Measurements from ENCODE around the gene LURAP1L. TPM values are rescaled to one million over a fixed set of nuclear protein-coding genes. Genes with fewer than 3 reads are reported as not detected.

LURAP1L gene, protein sequence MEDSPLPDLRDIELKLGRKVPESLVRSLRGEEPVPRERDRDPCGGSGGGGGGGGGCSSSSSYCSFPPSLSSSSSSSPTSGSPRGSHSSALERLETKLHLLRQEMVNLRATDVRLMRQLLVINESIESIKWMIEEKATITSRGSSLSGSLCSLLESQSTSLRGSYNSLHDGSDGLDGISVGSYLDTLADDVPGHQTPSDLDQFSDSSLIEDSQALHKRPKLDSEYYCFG
- not detected for total RNA-seq
- total RNA-seq (2013), result 0.22 TPM
- 0 to 0.06 (median 0) reads per million in 29 experiments for total RNA-seq

DNA sequence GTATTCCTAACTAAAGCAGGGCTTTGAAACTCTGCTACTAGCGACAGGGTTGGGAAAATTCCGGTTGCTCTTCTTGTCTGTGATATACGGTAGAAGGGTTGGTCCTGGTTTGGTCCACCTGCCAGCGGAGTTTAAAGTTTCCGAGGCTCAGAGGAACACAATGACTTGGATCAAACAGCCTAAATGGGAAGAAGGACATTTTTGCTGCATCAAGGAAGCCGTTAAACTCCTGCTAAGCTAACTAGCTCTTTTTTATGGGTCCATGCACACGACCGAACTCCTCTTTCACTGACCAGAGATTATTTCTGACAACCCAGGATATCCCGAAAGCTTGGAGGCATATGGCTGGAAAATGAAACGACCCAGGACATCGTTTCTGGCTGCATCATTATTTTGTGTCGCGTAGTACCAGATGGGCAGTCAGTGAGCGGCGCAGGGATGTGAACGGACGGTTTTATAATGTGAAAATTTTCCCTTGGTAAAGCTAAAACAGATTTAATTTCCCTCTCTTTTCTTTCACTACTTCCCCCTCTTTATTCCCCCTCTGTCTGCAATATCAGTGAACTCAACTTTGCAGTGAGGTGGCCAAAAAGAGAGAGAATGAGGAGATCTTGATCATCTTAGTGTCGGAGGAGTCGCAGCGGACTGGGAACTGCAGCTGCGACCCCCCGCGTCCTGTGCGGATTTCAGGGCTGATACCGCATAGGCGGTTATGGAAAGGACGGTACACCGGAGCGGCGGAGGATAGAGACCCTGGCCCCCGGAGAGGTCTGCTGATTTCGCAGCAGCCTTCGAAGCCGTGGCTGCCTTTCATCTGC, at the start of gene LURAP1L:
Gene LURAP1L, plus strand, starts transcription at position 160 of the 818 bp plus-strand sequence. CDS start 696 bp downstream, outside the sequence.
- Mint-ChIP-seq H3K4me3 (no peak within 1 kb of the TSS), H3K4me1 (peaks cover 0 to 7% (median 6%) of the 10 kb centered on the region in 3 donors), H3K27me3 (peaks cover 17 to 20% of the 10 kb centered on the region in 2 donors), H3K27ac (no peak within 1 kb of the TSS), H3K36me3 (no peaks in the 10 kb centered on the region), H3K9me3 (peaks cover 0 to 3% (median under 1%) of the 10 kb centered on the region in 3 donors)
- Histone ChIP-seq H3K27ac (ENCODE audit: low read length) (no peak within 1 kb of the TSS), H3K4me1 (ENCODE audit: control insufficient read depth in 1 of 2, extremely low read depth in 1 of 2, insufficient read depth in 2 of 2, low read length in 2 of 2) (no peaks in the 10 kb centered on the region), H3K4me3 (ENCODE audit: control insufficient read depth in 1 of 2, extremely low read depth in 1 of 2, low read length in 1 of 2) (no peak within 1 kb of the TSS), H3K36me3 (ENCODE audit: control insufficient read depth in 2 of 2, extremely low read depth in 1 of 2, insufficient read depth in 1 of 2, low read length in 1 of 2) (no peaks in the 10 kb centered on the region), H3K27me3 (replicated peaks in 1 of 2; ENCODE audit: control insufficient read depth in 2 of 2, extremely low read depth in 1 of 2, insufficient read depth in 2 of 2, low read length in 1 of 2) (peaks cover 7 to 17% of the 10 kb centered on the region in 2 experiments), H3K9me3 (no peaks in the 10 kb centered on the region)
- 3% methylated on average over 23 of the region's 34 CpGs for WGBS (ENCODE audit: insufficient coverage)
- ChIA-PET POLR2A (interaction anchor here in 1 of 2 donors (0.6 kb wide), 1 partner anchor 11 kb away, joined by 4 read pairs; no protein-coding TSS in a partner anchor), CTCF (no interaction called here)
- no peak for ATAC-seq (replicated peaks in 1 of 4)
- no peak for DNase-seq

DNA sequence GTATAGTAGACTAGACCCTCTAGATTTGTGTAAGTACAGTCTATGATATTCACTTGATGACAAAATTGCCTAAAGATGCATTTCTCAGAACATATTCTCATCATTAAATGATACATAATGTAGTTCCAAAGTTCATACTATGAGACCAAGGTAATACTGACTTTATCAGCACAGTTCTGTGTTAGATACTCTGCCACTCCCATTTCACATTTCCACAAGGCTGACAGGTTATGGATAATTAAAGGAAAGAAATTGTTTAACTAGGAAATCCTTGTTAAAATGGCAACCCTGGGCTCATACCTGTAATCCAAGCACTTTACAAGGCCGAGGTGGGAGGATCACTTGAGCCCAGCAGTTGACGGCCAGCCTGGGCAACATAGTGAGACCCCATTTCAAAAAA, 48.0 kb upstream of the LURAP1L start:
- H3K4me1 ChIP-seq (ENCODE audit: control insufficient read depth in 1 of 2, extremely low read depth in 1 of 2, insufficient read depth in 2 of 2, low read length in 2 of 2), result no peaks in the 10 kb centered on the region
- no peak for ATAC-seq (replicated peaks in 1 of 4)
- ChIA-PET CTCF (no interaction called here), POLR2A (no interaction called here)
- Mint-ChIP-seq H3K36me3 (no peaks in the 10 kb centered on the region), H3K9me3 (peaks cover 11 to 20% (median 15%) of the 10 kb centered on the region in 3 donors), H3K27me3 (no peaks in the 10 kb centered on the region), H3K27ac (no peak overlapping the region), H3K4me1 (no peaks in the 10 kb centered on the region), H3K4me3 (no peak overlapping the region)
- 80% methylated on average over 2 of the region's 2 CpGs for WGBS (ENCODE audit: insufficient coverage)
- H3K36me3 ChIP-seq (ENCODE audit: control insufficient read depth in 2 of 2, extremely low read depth in 1 of 2, insufficient read depth in 1 of 2, low read length in 1 of 2), result no peaks in the 10 kb centered on the region
- no peak overlapping the region for H3K27ac ChIP-seq (ENCODE audit: low read length)
- DNase-seq, result no peak
- H3K4me3 ChIP-seq (ENCODE audit: control insufficient read depth in 1 of 2, extremely low read depth in 1 of 2, low read length in 1 of 2), result no peak overlapping the region
- no peaks in the 10 kb centered on the region for H3K9me3 ChIP-seq
- H3K27me3 ChIP-seq (replicated peaks in 1 of 2; ENCODE audit: control insufficient read depth in 2 of 2, extremely low read depth in 1 of 2, insufficient read depth in 2 of 2, low read length in 1 of 2), result no peaks in the 10 kb centered on the region

GRCh38 chr9:12730198-12730597, 44.6 kb upstream of the LURAP1L start:
- ATAC-seq (replicated peaks in 1 of 4) (no peak), DNase-seq (no peak)
- Mint-ChIP-seq H3K4me3 (no peak overlapping the region), H3K27me3 (no peaks in the 10 kb centered on the region), H3K9me3 (peaks cover 14 to 19% (median 15%) of the 10 kb centered on the region in 3 donors), H3K36me3 (no peaks in the 10 kb centered on the region), H3K4me1 (no peaks in the 10 kb centered on the region), H3K27ac (no peak overlapping the region)
- no peak overlapping the region for H3K27ac ChIP-seq (ENCODE audit: low read length)
- H3K36me3 ChIP-seq (ENCODE audit: control insufficient read depth in 2 of 2, extremely low read depth in 1 of 2, insufficient read depth in 1 of 2, low read length in 1 of 2), result no peaks in the 10 kb centered on the region
- CTCF ChIA-PET, result no interaction called here
- no peaks in the 10 kb centered on the region for H3K4me1 ChIP-seq (ENCODE audit: control insufficient read depth in 1 of 2, extremely low read depth in 1 of 2, insufficient read depth in 2 of 2, low read length in 2 of 2)
- no peaks in the 10 kb centered on the region for H3K27me3 ChIP-seq (replicated peaks in 1 of 2; ENCODE audit: control insufficient read depth in 2 of 2, extremely low read depth in 1 of 2, insufficient read depth in 2 of 2, low read length in 1 of 2)
- no peaks in the 10 kb centered on the region for H3K9me3 ChIP-seq
- no CpG with 5 or more reads among the region's 1 CpG for WGBS (ENCODE audit: insufficient coverage)
- H3K4me3 ChIP-seq (ENCODE audit: control insufficient read depth in 1 of 2, extremely low read depth in 1 of 2, low read length in 1 of 2), result no peak overlapping the region
- POLR2A ChIA-PET, result interaction anchor here in 1 of 2 donors (0.5 kb wide), 1 partner anchor 1859 kb away, joined by 5 read pairs; no protein-coding TSS in a partner anchor

- H3K27me3 Mint-ChIP-seq, result no peaks in the 10 kb centered on the region
- CTCF ChIA-PET, result no interaction called here
Measured at GRCh38 chr9:12730927-12731326, 43.9 kb upstream of the LURAP1L start.

DNA sequence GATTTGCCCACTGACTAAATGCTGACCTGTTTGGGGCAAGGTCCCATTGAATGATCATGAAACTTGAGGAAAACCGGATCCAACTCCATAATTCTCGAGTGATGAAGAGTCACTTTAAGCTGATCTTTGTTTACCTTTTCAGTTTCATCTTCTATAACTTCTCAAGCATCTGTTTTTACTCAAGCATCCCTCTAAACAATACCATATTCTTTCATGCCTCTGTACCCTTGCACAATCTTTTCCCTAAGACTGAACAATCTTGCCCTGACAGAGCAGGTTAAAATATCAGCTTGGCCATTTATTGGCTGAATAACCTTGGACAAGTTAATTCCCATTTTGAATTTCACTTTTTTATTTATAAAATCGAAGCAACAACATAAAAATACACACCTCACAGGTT, 41.8 kb upstream of the LURAP1L start:
- Mint-ChIP-seq H3K4me1 (no peaks in the 10 kb centered on the region), H3K9me3 (peaks cover 15 to 21% (median 17%) of the 10 kb centered on the region in 3 donors), H3K27ac (no peak overlapping the region), H3K27me3 (no peaks in the 10 kb centered on the region), H3K36me3 (no peaks in the 10 kb centered on the region), H3K4me3 (no peak overlapping the region)
- Histone ChIP-seq H3K4me3 (ENCODE audit: control insufficient read depth in 1 of 2, extremely low read depth in 1 of 2, low read length in 1 of 2) (no peak overlapping the region), H3K27ac (ENCODE audit: low read length) (no peak overlapping the region), H3K4me1 (ENCODE audit: control insufficient read depth in 1 of 2, extremely low read depth in 1 of 2, insufficient read depth in 2 of 2, low read length in 2 of 2) (no peaks in the 10 kb centered on the region), H3K36me3 (ENCODE audit: control insufficient read depth in 2 of 2, extremely low read depth in 1 of 2, insufficient read depth in 1 of 2, low read length in 1 of 2) (no peaks in the 10 kb centered on the region), H3K27me3 (replicated peaks in 1 of 2; ENCODE audit: control insufficient read depth in 2 of 2, extremely low read depth in 1 of 2, insufficient read depth in 2 of 2, low read length in 1 of 2) (no peaks in the 10 kb centered on the region), H3K9me3 (no peaks in the 10 kb centered on the region)
- DNase-seq (no peak), ATAC-seq (replicated peaks in 1 of 4) (no peak)
- WGBS (ENCODE audit: insufficient coverage), result 68% methylated on average over 2 of the region's 3 CpGs
- CTCF ChIA-PET, result no interaction called here
- POLR2A ChIA-PET, result no interaction called here

More at GRCh38 chr9:12730927-12731326, 43.9 kb upstream of the LURAP1L start:
- H3K9me3 Mint-ChIP-seq, result peaks cover 15 to 24% (median 17%) of the 10 kb centered on the region in 3 donors
- Histone ChIP-seq H3K4me3 (ENCODE audit: control insufficient read depth in 1 of 2, extremely low read depth in 1 of 2, low read length in 1 of 2) (no peak overlapping the region), H3K27ac (ENCODE audit: low read length) (no peak overlapping the region), H3K9me3 (no peaks in the 10 kb centered on the region), H3K36me3 (ENCODE audit: control insufficient read depth in 2 of 2, extremely low read depth in 1 of 2, insufficient read depth in 1 of 2, low read length in 1 of 2) (no peaks in the 10 kb centered on the region), H3K27me3 (replicated peaks in 1 of 2; ENCODE audit: control insufficient read depth in 2 of 2, extremely low read depth in 1 of 2, insufficient read depth in 2 of 2, low read length in 1 of 2) (no peaks in the 10 kb centered on the region), H3K4me1 (ENCODE audit: control insufficient read depth in 1 of 2, extremely low read depth in 1 of 2, insufficient read depth in 2 of 2, low read length in 2 of 2) (no peaks in the 10 kb centered on the region)
- POLR2A ChIA-PET, result no interaction called here
- DNase-seq, result no peak
- H3K4me1 Mint-ChIP-seq, result no peaks in the 10 kb centered on the region
- no peak overlapping the region for H3K27ac Mint-ChIP-seq
- no peak overlapping the region for H3K4me3 Mint-ChIP-seq
- no peaks in the 10 kb centered on the region for H3K36me3 Mint-ChIP-seq
- ATAC-seq (replicated peaks in 1 of 4), result no peak

- H3K4me1 Mint-ChIP-seq, result no peaks in the 10 kb centered on the region
- Histone ChIP-seq H3K27ac (ENCODE audit: low read length) (no peak overlapping the region), H3K36me3 (ENCODE audit: control insufficient read depth in 2 of 2, extremely low read depth in 1 of 2, insufficient read depth in 1 of 2, low read length in 1 of 2) (no peaks in the 10 kb centered on the region), H3K4me3 (ENCODE audit: control insufficient read depth in 1 of 2, extremely low read depth in 1 of 2, low read length in 1 of 2) (no peak overlapping the region), H3K9me3 (no peaks in the 10 kb centered on the region), H3K4me1 (ENCODE audit: control insufficient read depth in 1 of 2, extremely low read depth in 1 of 2, insufficient read depth in 2 of 2, low read length in 2 of 2) (no peaks in the 10 kb centered on the region), H3K27me3 (replicated peaks in 1 of 2; ENCODE audit: control insufficient read depth in 2 of 2, extremely low read depth in 1 of 2, insufficient read depth in 2 of 2, low read length in 1 of 2) (no peaks in the 10 kb centered on the region)
- H3K9me3 Mint-ChIP-seq, result peaks cover 19 to 30% (median 27%) of the 10 kb centered on the region in 3 donors
- POLR2A ChIA-PET, result no interaction called here
- CTCF ChIA-PET, result no interaction called here
- H3K27ac Mint-ChIP-seq, result no peak overlapping the region
- no peak for ATAC-seq (replicated peaks in 1 of 4)
- whole genome bisulfite sequencing (ENCODE audit: insufficient coverage), result 29% methylated on average over 1 of the region's 3 CpGs
- H3K27me3 Mint-ChIP-seq, result no peaks in the 10 kb centered on the region
- H3K4me3 Mint-ChIP-seq, result no peak overlapping the region
- no peaks in the 10 kb centered on the region for H3K36me3 Mint-ChIP-seq
- DNase-seq, result no peak
Measured at GRCh38 chr9:12735665-12736064, 39.2 kb upstream of the LURAP1L start.
